ENCODE data around the gene DGKK.

DNA sequence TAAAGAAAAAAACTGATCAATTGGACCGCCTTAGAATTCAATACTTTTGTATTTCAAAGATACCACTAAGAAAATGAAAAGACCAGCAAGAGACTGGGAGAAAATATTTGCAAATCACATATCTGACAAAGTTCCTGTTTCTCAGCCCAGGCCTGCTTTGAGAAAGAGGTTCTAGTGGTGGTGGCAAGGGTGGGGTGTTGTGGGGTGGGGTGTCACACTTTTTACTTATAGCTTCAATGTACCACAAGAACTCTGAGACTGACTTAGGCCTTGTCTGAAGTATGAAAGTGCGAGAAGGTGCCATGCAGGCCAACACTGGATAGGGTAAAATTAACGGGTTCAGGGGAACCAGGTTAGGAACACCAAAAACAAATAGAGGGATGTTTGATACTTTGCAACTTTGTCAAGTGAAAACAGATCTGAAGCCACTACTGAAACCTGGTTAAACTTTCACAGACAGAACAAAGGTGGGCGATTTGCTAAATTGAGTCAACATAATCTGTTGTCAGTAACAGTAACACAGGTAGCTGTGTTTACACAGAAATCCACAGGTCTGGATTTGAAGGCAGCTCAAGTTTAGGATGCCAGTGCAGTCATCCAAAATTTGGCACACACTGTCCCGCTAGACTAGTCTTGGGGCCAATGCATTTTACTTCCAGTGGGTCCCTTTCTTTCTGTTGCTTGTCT, 88.8 kb downstream of the DGKK start:
- TF ChIP-seq CTCF (conservative IDR thresholded peaks at IDR 0.05; ENCODE audit: low read length) (no peak), EZH2phosphoT487 (IDR thresholded peaks at IDR 0.05; ENCODE audit: borderline replicate concordance, low read depth, low read length) (no peak)
